Measurements from ENCODE around the gene MEF2D.

GRCh38 chr1:156492013-156492590 lies 8.5 kb downstream of the MEF2D start:
- TF ChIP-seq, protein P1, sequence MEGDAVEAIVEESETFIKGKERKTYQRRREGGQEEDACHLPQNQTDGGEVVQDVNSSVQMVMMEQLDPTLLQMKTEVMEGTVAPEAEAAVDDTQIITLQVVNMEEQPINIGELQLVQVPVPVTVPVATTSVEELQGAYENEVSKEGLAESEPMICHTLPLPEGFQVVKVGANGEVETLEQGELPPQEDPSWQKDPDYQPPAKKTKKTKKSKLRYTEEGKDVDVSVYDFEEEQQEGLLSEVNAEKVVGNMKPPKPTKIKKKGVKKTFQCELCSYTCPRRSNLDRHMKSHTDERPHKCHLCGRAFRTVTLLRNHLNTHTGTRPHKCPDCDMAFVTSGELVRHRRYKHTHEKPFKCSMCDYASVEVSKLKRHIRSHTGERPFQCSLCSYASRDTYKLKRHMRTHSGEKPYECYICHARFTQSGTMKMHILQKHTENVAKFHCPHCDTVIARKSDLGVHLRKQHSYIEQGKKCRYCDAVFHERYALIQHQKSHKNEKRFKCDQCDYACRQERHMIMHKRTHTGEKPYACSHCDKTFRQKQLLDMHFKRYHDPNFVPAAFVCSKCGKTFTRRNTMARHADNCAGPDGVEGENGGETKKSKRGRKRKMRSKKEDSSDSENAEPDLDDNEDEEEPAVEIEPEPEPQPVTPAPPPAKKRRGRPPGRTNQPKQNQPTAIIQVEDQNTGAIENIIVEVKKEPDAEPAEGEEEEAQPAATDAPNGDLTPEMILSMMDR (optimal IDR thresholded peaks at IDR 0.05 in 1 of 3, IDR thresholded peaks at IDR 0.05 in 1 of 3, conservative IDR thresholded peaks at IDR 0.05 in 1 of 3; ENCODE audit: extremely low read depth in 1 of 3, insufficient read depth in 2 of 3, low read length in 3 of 3) = no peak
- no peak for TF ChIP-seq EZH2 (IDR thresholded peaks at IDR 0.05; ENCODE audit: low read length)

Measured in keratinocyte (primary cell).